ENCODE data around the gene NAALADL2. TPM values are rescaled to one million over a fixed set of nuclear protein-coding genes. Genes with fewer than 3 reads are reported as not detected.

NAALADL2 gene
- total RNA-seq, 2 experiments from 2014 or later: not detected

- CTCF ChIA-PET: no interaction called here
Observed at GRCh38 chr3:175662815-175663214, 803.7 kb downstream of the NAALADL2 start.

GRCh38 chr3:175664911-175665310 lies 805.8 kb downstream of the NAALADL2 start:
- H3K4me1 Mint-ChIP-seq (ENCODE audit: low read depth): no peaks in the 10 kb centered on the region
- H3K9me3 Mint-ChIP-seq: no peaks in the 10 kb centered on the region
- no peak overlapping the region for H3K4me3 Mint-ChIP-seq
- intact Hi-C loops (cut with micrococcal nuclease): no loop called here
- CTCF ChIA-PET: no interaction called here
- H3K27ac Mint-ChIP-seq: no peak overlapping the region
- no peaks in the 10 kb centered on the region for H3K36me3 Mint-ChIP-seq (ENCODE audit: low read depth)
- DNase-seq: no peak
- H3K27me3 Mint-ChIP-seq (ENCODE audit: low read depth): no peaks in the 10 kb centered on the region

More at GRCh38 chr3:175662815-175663214, 803.7 kb downstream of the NAALADL2 start:
- Mint-ChIP-seq H3K27me3 (ENCODE audit: low read depth) (no peaks in the 10 kb centered on the region), H3K4me3 (no peak overlapping the region), H3K4me1 (ENCODE audit: low read depth) (no peaks in the 10 kb centered on the region), H3K27ac (no peak overlapping the region), H3K36me3 (ENCODE audit: low read depth) (no peaks in the 10 kb centered on the region), H3K9me3 (no peaks in the 10 kb centered on the region)
- intact Hi-C loops (cut with micrococcal nuclease): no loop called here
- no peak for DNase-seq

GRCh38 chr3:175668300-175668699 lies 809.2 kb downstream of the NAALADL2 start:
- no peak overlapping the region for H3K4me3 Mint-ChIP-seq
- no peaks in the 10 kb centered on the region for H3K27me3 Mint-ChIP-seq (ENCODE audit: low read depth)
- peaks cover 1% of the 10 kb centered on the region for H3K9me3 Mint-ChIP-seq
- intact Hi-C loops (cut with micrococcal nuclease): no loop called here
- CTCF ChIA-PET: no interaction called here
- no peak for DNase-seq
- H3K4me1 Mint-ChIP-seq (ENCODE audit: low read depth): no peaks in the 10 kb centered on the region
- no peak overlapping the region for H3K27ac Mint-ChIP-seq
- no peaks in the 10 kb centered on the region for H3K36me3 Mint-ChIP-seq (ENCODE audit: low read depth)

GRCh38 chr3:175670557-175670956 lies 811.4 kb downstream of the NAALADL2 start:
- Mint-ChIP-seq H3K36me3 (ENCODE audit: low read depth) (no peaks in the 10 kb centered on the region), H3K27me3 (ENCODE audit: low read depth) (no peaks in the 10 kb centered on the region), H3K27ac (no peak overlapping the region), H3K4me1 (ENCODE audit: low read depth) (no peaks in the 10 kb centered on the region), H3K9me3 (peaks cover 1% of the 10 kb centered on the region), H3K4me3 (no peak overlapping the region)
- CTCF ChIA-PET: no interaction called here
- intact Hi-C loops (cut with micrococcal nuclease): no loop called here
- no peak for DNase-seq

GRCh38 chr3:175672119-175672689 lies 813.1 kb downstream of the NAALADL2 start:
- Mint-ChIP-seq H3K4me3 (no peak overlapping the region), H3K9me3 (peaks cover 1% of the 10 kb centered on the region), H3K27me3 (ENCODE audit: low read depth) (no peaks in the 10 kb centered on the region), H3K36me3 (ENCODE audit: low read depth) (no peaks in the 10 kb centered on the region), H3K27ac (no peak overlapping the region), H3K4me1 (ENCODE audit: low read depth) (no peaks in the 10 kb centered on the region)
- DNase-seq: no peak
- intact Hi-C loops (cut with micrococcal nuclease): no loop called here
- CTCF ChIA-PET: no interaction called here

- no peaks in the 10 kb centered on the region for H3K4me1 Mint-ChIP-seq (ENCODE audit: low read depth)
- peaks cover 4% of the 10 kb centered on the region for H3K9me3 Mint-ChIP-seq
- DNase-seq: no peak
- no peak overlapping the region for H3K27ac Mint-ChIP-seq
- intact Hi-C loops (cut with micrococcal nuclease): no loop called here
- no peaks in the 10 kb centered on the region for H3K27me3 Mint-ChIP-seq (ENCODE audit: low read depth)
- no peaks in the 10 kb centered on the region for H3K36me3 Mint-ChIP-seq (ENCODE audit: low read depth)
- CTCF ChIA-PET: no interaction called here
- no peak overlapping the region for H3K4me3 Mint-ChIP-seq
Observed at GRCh38 chr3:175679568-175679967, 820.4 kb downstream of the NAALADL2 start.

GRCh38 chr3:175692256-175692655 lies 833.1 kb downstream of the NAALADL2 start:
- no peaks in the 10 kb centered on the region for H3K27me3 Mint-ChIP-seq (ENCODE audit: low read depth)
- CTCF ChIA-PET: no interaction called here
- no peak overlapping the region for H3K4me3 Mint-ChIP-seq
- DNase-seq: no peak
- H3K9me3 Mint-ChIP-seq: no peaks in the 10 kb centered on the region
- H3K4me1 Mint-ChIP-seq (ENCODE audit: low read depth): no peaks in the 10 kb centered on the region
- intact Hi-C loops (cut with micrococcal nuclease): no loop called here
- no peak overlapping the region for H3K27ac Mint-ChIP-seq
- no peaks in the 10 kb centered on the region for H3K36me3 Mint-ChIP-seq (ENCODE audit: low read depth)

- H3K27me3 Mint-ChIP-seq (ENCODE audit: low read depth): no peaks in the 10 kb centered on the region
- H3K9me3 Mint-ChIP-seq: no peaks in the 10 kb centered on the region
- no peaks in the 10 kb centered on the region for H3K4me1 Mint-ChIP-seq (ENCODE audit: low read depth)
- no peak overlapping the region for H3K4me3 Mint-ChIP-seq
- DNase-seq: no peak
- H3K27ac Mint-ChIP-seq: no peak overlapping the region
- H3K36me3 Mint-ChIP-seq (ENCODE audit: low read depth): no peaks in the 10 kb centered on the region
- intact Hi-C loops (cut with micrococcal nuclease): no loop called here
- CTCF ChIA-PET: interaction anchor here (0.7 kb wide), 1 partner anchor 104 kb away, joined by 5 read pairs; no protein-coding TSS in a partner anchor
Observed at GRCh38 chr3:175695251-175695650, 836.1 kb downstream of the NAALADL2 start.

- H3K9me3 Mint-ChIP-seq: peaks cover 2% of the 10 kb centered on the region
- intact Hi-C loops (cut with micrococcal nuclease): no loop called here
- no peaks in the 10 kb centered on the region for H3K27me3 Mint-ChIP-seq (ENCODE audit: low read depth)
- no peak overlapping the region for H3K27ac Mint-ChIP-seq
- CTCF ChIA-PET: no interaction called here
- H3K36me3 Mint-ChIP-seq (ENCODE audit: low read depth): no peaks in the 10 kb centered on the region
- H3K4me1 Mint-ChIP-seq (ENCODE audit: low read depth): no peaks in the 10 kb centered on the region
- no peak overlapping the region for H3K4me3 Mint-ChIP-seq
- no peak for DNase-seq
Observed at GRCh38 chr3:175702956-175703355, 843.8 kb downstream of the NAALADL2 start.

- no peak overlapping the region for H3K4me3 Mint-ChIP-seq
- intact Hi-C loops (cut with micrococcal nuclease): no loop called here
- CTCF ChIA-PET: no interaction called here
- no peak overlapping the region for H3K27ac Mint-ChIP-seq
- peaks cover 4% of the 10 kb centered on the region for H3K9me3 Mint-ChIP-seq
- H3K27me3 Mint-ChIP-seq (ENCODE audit: low read depth): no peaks in the 10 kb centered on the region
- no peaks in the 10 kb centered on the region for H3K36me3 Mint-ChIP-seq (ENCODE audit: low read depth)
- no peaks in the 10 kb centered on the region for H3K4me1 Mint-ChIP-seq (ENCODE audit: low read depth)
- no peak for DNase-seq
Observed at GRCh38 chr3:175704366-175705055, 845.4 kb downstream of the NAALADL2 start.

- Mint-ChIP-seq H3K4me1 (ENCODE audit: low read depth) (no peaks in the 10 kb centered on the region), H3K4me3 (no peak overlapping the region), H3K36me3 (ENCODE audit: low read depth) (no peaks in the 10 kb centered on the region), H3K9me3 (peaks cover 2% of the 10 kb centered on the region), H3K27ac (no peak overlapping the region), H3K27me3 (ENCODE audit: low read depth) (no peaks in the 10 kb centered on the region)
- intact Hi-C loops (cut with micrococcal nuclease): no loop called here
- CTCF ChIA-PET: no interaction called here
- DNase-seq: no peak
Observed at GRCh38 chr3:175713268-175713667, 854.1 kb downstream of the NAALADL2 start.

- Mint-ChIP-seq H3K36me3 (ENCODE audit: low read depth) (no peaks in the 10 kb centered on the region), H3K4me3 (no peak overlapping the region), H3K27ac (no peak overlapping the region), H3K4me1 (ENCODE audit: low read depth) (no peaks in the 10 kb centered on the region), H3K27me3 (ENCODE audit: low read depth) (no peaks in the 10 kb centered on the region), H3K9me3 (no peaks in the 10 kb centered on the region)
- CTCF ChIA-PET: no interaction called here
- no peak for DNase-seq
- intact Hi-C loops (cut with micrococcal nuclease): no loop called here
Observed at GRCh38 chr3:175716446-175716845, 857.3 kb downstream of the NAALADL2 start.

GRCh38 chr3:175726228-175726627 lies 867.1 kb downstream of the NAALADL2 start:
- no peaks in the 10 kb centered on the region for H3K9me3 Mint-ChIP-seq
- no peaks in the 10 kb centered on the region for H3K4me1 Mint-ChIP-seq (ENCODE audit: low read depth)
- H3K27ac Mint-ChIP-seq: no peak overlapping the region
- H3K27me3 Mint-ChIP-seq (ENCODE audit: low read depth): no peaks in the 10 kb centered on the region
- intact Hi-C loops (cut with micrococcal nuclease): no loop called here
- no peak overlapping the region for H3K4me3 Mint-ChIP-seq
- CTCF ChIA-PET: no interaction called here
- no peak for DNase-seq
- no peaks in the 10 kb centered on the region for H3K36me3 Mint-ChIP-seq (ENCODE audit: low read depth)

All from activated naive CD4-positive, alpha-beta T cell treated with anti-CD3 and anti-CD28 coated beads for 36 hours (primary cell).